ENCODE data around the gene VCPKMT. TPM values are rescaled to one million over a fixed set of nuclear protein-coding genes. Genes with fewer than 3 reads are reported as not detected.

The VCPKMT gene
- total RNA-seq, 1 experiment from 2014 or later = 7.1 TPM

DNA sequence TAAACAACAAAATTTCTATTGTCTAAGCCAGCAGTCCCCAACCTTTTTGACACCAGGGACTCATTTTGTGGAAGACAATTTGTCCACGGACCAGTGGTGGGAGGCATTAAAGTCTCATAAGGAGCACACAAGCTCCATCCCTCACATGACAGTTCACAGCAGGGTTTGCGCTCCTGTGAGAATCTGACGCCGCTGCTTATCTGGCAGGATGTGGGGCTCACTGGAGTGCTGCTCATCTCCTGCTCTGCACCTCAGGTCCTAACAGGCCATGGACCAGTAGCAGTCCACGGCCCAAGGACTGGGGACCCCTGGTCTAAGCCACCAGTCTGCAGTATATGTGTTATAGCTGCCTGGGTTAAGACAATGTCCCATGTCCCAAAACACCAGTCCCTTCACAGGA, 27.2 kb downstream of the VCPKMT start:
- intact Hi-C loops (cut with micrococcal nuclease; ENCODE audit: unreplicated experiment) = no loop called here
- no peak overlapping the region for H3K4me3 Mint-ChIP-seq (ENCODE audit: low read depth, unreplicated experiment)
- DNase-seq = no peak
- H3K27me3 Mint-ChIP-seq (ENCODE audit: unreplicated experiment) = no peaks in the 10 kb centered on the region
- no peak overlapping the region for H3K27ac Mint-ChIP-seq (ENCODE audit: unreplicated experiment)
- TF ChIP-seq, protein P1, sequence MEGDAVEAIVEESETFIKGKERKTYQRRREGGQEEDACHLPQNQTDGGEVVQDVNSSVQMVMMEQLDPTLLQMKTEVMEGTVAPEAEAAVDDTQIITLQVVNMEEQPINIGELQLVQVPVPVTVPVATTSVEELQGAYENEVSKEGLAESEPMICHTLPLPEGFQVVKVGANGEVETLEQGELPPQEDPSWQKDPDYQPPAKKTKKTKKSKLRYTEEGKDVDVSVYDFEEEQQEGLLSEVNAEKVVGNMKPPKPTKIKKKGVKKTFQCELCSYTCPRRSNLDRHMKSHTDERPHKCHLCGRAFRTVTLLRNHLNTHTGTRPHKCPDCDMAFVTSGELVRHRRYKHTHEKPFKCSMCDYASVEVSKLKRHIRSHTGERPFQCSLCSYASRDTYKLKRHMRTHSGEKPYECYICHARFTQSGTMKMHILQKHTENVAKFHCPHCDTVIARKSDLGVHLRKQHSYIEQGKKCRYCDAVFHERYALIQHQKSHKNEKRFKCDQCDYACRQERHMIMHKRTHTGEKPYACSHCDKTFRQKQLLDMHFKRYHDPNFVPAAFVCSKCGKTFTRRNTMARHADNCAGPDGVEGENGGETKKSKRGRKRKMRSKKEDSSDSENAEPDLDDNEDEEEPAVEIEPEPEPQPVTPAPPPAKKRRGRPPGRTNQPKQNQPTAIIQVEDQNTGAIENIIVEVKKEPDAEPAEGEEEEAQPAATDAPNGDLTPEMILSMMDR (IDR thresholded peaks at IDR 0.05; ENCODE audit: unreplicated experiment) = no peak
- H3K4me1 Mint-ChIP-seq (ENCODE audit: low read depth, unreplicated experiment) = no peaks in the 10 kb centered on the region
- CTCF ChIA-PET = no interaction called here
- peaks cover 3% of the 10 kb centered on the region for H3K9me3 Mint-ChIP-seq (ENCODE audit: low read depth, unreplicated experiment)
- no TSS peak for BruUV-seq (replicated peaks)
- H3K36me3 Mint-ChIP-seq (ENCODE audit: insufficient read depth, unreplicated experiment) = no peaks in the 10 kb centered on the region

DNA sequence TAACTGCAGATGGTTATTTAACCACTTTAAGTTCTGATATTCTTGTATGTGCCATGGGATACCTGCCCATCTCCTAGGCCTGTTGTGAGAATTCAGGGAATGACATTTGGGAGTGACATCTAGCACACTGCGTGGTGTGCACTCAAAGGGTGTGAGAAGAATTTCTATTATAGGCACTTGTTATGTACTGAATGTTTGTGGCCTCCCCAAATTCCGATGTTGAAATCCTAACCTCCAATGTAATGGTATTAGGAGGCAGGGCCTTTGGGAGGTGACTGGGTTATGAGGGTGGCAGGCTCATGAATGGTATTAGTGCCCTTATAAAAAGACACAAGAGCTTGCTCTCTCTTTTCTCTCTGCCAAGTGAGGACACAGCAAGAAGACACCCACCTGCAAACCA, 27.6 kb downstream of the VCPKMT start:
- no peak for DNase-seq
- TF ChIP-seq, protein P1 (IDR thresholded peaks at IDR 0.05; ENCODE audit: unreplicated experiment) = no peak
- CTCF ChIA-PET = no interaction called here
- Mint-ChIP-seq H3K9me3 (ENCODE audit: low read depth, unreplicated experiment) (peaks cover 3% of the 10 kb centered on the region), H3K4me3 (ENCODE audit: low read depth, unreplicated experiment) (no peak overlapping the region), H3K27ac (ENCODE audit: unreplicated experiment) (no peak overlapping the region), H3K36me3 (ENCODE audit: insufficient read depth, unreplicated experiment) (no peaks in the 10 kb centered on the region), H3K27me3 (ENCODE audit: unreplicated experiment) (no peaks in the 10 kb centered on the region), H3K4me1 (ENCODE audit: low read depth, unreplicated experiment) (no peaks in the 10 kb centered on the region)
- BruUV-seq (replicated peaks) = no TSS peak
- intact Hi-C loops (cut with micrococcal nuclease; ENCODE audit: unreplicated experiment) = no loop called here

DNA sequence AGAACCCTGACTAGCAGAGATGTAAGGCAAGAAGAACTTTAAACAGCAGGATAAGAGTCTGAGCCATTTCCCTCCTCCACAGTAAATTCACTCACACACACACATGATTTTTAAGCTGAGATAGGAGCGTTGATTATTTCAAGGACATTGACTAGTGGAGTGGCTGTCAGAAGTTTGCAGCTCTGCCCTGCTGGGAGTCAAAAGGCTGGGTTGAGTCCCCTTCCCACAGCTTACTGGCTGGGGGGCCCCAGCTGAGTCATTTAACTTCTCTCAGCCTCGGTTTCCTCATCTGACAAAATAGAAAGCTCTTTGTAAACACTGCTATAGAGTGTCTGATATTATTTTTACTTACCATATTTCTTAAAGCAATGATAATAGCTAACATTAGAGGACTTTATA, 28.3 kb downstream of the VCPKMT start:
- TF ChIP-seq, protein P1 (IDR thresholded peaks at IDR 0.05; ENCODE audit: unreplicated experiment) = no peak
- peaks cover 3% of the 10 kb centered on the region for H3K9me3 Mint-ChIP-seq (ENCODE audit: low read depth, unreplicated experiment)
- no peak for DNase-seq
- intact Hi-C loops (cut with micrococcal nuclease; ENCODE audit: unreplicated experiment) = no loop called here
- no peak overlapping the region for H3K27ac Mint-ChIP-seq (ENCODE audit: unreplicated experiment)
- no peaks in the 10 kb centered on the region for H3K27me3 Mint-ChIP-seq (ENCODE audit: unreplicated experiment)
- no peaks in the 10 kb centered on the region for H3K4me1 Mint-ChIP-seq (ENCODE audit: low read depth, unreplicated experiment)
- no peaks in the 10 kb centered on the region for H3K36me3 Mint-ChIP-seq (ENCODE audit: insufficient read depth, unreplicated experiment)
- no peak overlapping the region for H3K4me3 Mint-ChIP-seq (ENCODE audit: low read depth, unreplicated experiment)
- BruUV-seq (replicated peaks) = no TSS peak
- CTCF ChIA-PET = interaction anchor here (0.6 kb wide), 1 partner anchor 184 kb away, joined by 3 read pairs; no protein-coding TSS in a partner anchor

DNA sequence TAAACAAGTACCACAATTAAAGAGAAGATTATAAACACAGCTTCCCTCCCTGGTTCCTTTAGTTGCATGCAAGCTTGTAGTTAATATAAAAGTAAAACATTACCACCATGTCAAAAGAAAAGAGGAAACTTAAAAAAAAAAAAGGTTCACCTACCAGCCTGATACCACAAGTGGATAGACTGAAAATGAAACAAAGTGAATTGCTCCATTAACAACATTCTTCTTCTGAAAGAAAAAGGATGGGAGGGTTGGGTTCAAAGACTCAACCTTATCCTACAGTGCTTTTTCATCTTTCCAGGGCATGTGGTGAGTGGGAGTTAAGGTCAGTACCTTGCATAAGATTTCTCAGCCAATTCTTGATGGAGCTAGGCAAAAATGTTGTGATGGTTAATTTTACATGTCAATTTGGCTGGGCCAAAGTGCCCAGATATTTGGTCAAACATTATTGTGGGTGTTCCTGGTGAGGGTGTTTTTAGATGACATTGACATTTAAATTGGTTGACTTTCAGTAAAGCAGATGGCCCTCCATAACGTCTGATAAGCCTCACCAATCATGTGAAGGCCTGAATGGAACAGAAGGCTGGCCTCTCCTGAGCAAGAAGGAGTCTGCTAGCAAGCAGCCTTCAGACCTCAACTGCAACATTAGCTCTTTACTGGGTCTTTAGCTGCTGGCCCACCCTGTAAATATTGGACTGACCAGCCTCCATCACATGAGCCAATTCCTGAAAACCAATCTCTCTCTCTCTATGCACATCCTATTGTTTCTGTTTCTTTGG, 28.8 kb downstream of the VCPKMT start:
- intact Hi-C loops (cut with micrococcal nuclease; ENCODE audit: unreplicated experiment) = no loop called here
- Mint-ChIP-seq H3K27ac (ENCODE audit: unreplicated experiment) (no peak overlapping the region), H3K27me3 (ENCODE audit: unreplicated experiment) (no peaks in the 10 kb centered on the region), H3K4me1 (ENCODE audit: low read depth, unreplicated experiment) (no peaks in the 10 kb centered on the region), H3K4me3 (ENCODE audit: low read depth, unreplicated experiment) (no peak overlapping the region), H3K36me3 (ENCODE audit: insufficient read depth, unreplicated experiment) (no peaks in the 10 kb centered on the region), H3K9me3 (ENCODE audit: low read depth, unreplicated experiment) (peaks cover 3% of the 10 kb centered on the region)
- CTCF ChIA-PET = interaction anchor here (0.6 kb wide), 1 partner anchor 184 kb away, joined by 3 read pairs; no protein-coding TSS in a partner anchor
- BruUV-seq (replicated peaks) = no TSS peak
- TF ChIP-seq, protein P1 (IDR thresholded peaks at IDR 0.05; ENCODE audit: unreplicated experiment) = no peak
- DNase-seq = no peak
